ENCODE results near the gene SLC35E4. TPM values are rescaled to one million over a fixed set of nuclear protein-coding genes. Genes with fewer than 3 reads are reported as not detected.

SLC35E4 gene
- total RNA-seq, 1 donor from 2014 or later, result 2.6 TPM

GRCh38 chr22:30607300-30607930 lies 28.2 kb upstream of the SLC35E4 start:
- Mint-ChIP-seq H3K9me3 (ENCODE audit: low read depth) (no peaks in the 10 kb centered on the region), H3K27ac (peak overlapping the region; percentile 95), H3K27me3 (no peaks in the 10 kb centered on the region), H3K4me3 (ENCODE audit: low read depth) (peak overlapping the region; percentile 77), H3K4me1 (ENCODE audit: low read depth) (peaks cover 21% of the 10 kb centered on the region), H3K36me3 (ENCODE audit: insufficient read depth) (peaks cover 1% of the 10 kb centered on the region)
- TF ChIP-seq CTCF (IDR thresholded peaks at IDR 0.05; ENCODE audit: unreplicated experiment), result no peak
- DNase-seq (ENCODE audit: low spot score, unreplicated experiment), result no peak

GRCh38 chr22:30607939-30608338 lies 27.6 kb upstream of the SLC35E4 start:
- Mint-ChIP-seq H3K4me1 (ENCODE audit: low read depth) (peaks cover 21% of the 10 kb centered on the region), H3K36me3 (ENCODE audit: insufficient read depth) (peaks cover 1% of the 10 kb centered on the region), H3K4me3 (ENCODE audit: low read depth) (peak overlapping the region; percentile 77), H3K27ac (peak overlapping the region; percentile 95), H3K27me3 (no peaks in the 10 kb centered on the region), H3K9me3 (ENCODE audit: low read depth) (no peaks in the 10 kb centered on the region)
- no peak for DNase-seq (ENCODE audit: low spot score, unreplicated experiment)
- TF ChIP-seq CTCF (IDR thresholded peaks at IDR 0.05; ENCODE audit: unreplicated experiment), result no peak

- no peak for DNase-seq (ENCODE audit: low spot score, unreplicated experiment)
- H3K9me3 Mint-ChIP-seq (ENCODE audit: low read depth), result no peaks in the 10 kb centered on the region
- TF ChIP-seq CTCF (IDR thresholded peaks at IDR 0.05; ENCODE audit: unreplicated experiment), result no peak
- H3K27me3 Mint-ChIP-seq, result no peaks in the 10 kb centered on the region
- H3K27ac Mint-ChIP-seq, result peak overlapping the region; percentile 35
- H3K36me3 Mint-ChIP-seq (ENCODE audit: insufficient read depth), result peaks cover 4% of the 10 kb centered on the region
- H3K4me1 Mint-ChIP-seq (ENCODE audit: low read depth), result peaks cover 16% of the 10 kb centered on the region
- H3K4me3 Mint-ChIP-seq (ENCODE audit: low read depth), result peak overlapping the region; percentile 22
These were observed 26.1 kb upstream of the SLC35E4 start for GRCh38 chr22:30609260-30610185.

GRCh38 chr22:30610299-30610698 lies 25.3 kb upstream of the SLC35E4 start:
- H3K27me3 Mint-ChIP-seq, result no peaks in the 10 kb centered on the region

More at GRCh38 chr22:30610299-30610698, 25.3 kb upstream of the SLC35E4 start:
- no peaks in the 10 kb centered on the region for H3K9me3 Mint-ChIP-seq (ENCODE audit: low read depth)
- TF ChIP-seq CTCF (IDR thresholded peaks at IDR 0.05; ENCODE audit: unreplicated experiment), result no peak
- H3K4me1 Mint-ChIP-seq (ENCODE audit: low read depth), result peaks cover 16% of the 10 kb centered on the region
- H3K4me3 Mint-ChIP-seq (ENCODE audit: low read depth), result no peak overlapping the region
- DNase-seq (ENCODE audit: low spot score, unreplicated experiment), result no peak
- H3K27ac Mint-ChIP-seq, result no peak overlapping the region
- H3K36me3 Mint-ChIP-seq (ENCODE audit: insufficient read depth), result peaks cover 4% of the 10 kb centered on the region

All from progenitor cell of endocrine pancreas (in vitro differentiated cells).